Neural progenitor cell (in vitro differentiated cells): ENCODE results near the gene PPM1H. TPM values are rescaled to one million over a fixed set of nuclear protein-coding genes. Genes with fewer than 3 reads are reported as not detected.
A peak's percentile ranks its signal among the peaks of the same experiment; 100 is the strongest.

Experiments used
- DNase-seq: peaks from one replicate; pipeline ENCODE4 v3.0.0-alpha.2; 2016; ENCODE audit warnings: low spot score
- H2AFZ ChIP-seq: fragments of 200-600 bp; sonication (generic); replicated peaks from 2 replicates; pipeline ENCODE4 v1.6.1; 2016; ENCODE audit warnings: antibody characterized with exemption
- H3F3A ChIP-seq: fragments of 200-600 bp; sonication (generic); 2 replicates; pipeline ENCODE4 v1.6.1; 2016; ENCODE audit warnings: antibody characterized with exemption, low read depth
- H3K27ac ChIP-seq: fragments of 200-600 bp; sonication (generic); 2 replicates; pipeline ENCODE4 v1.5.1; 2016; ENCODE audit warnings: mild to moderate bottlenecking
- H3K27me3 ChIP-seq: fragments of 200-600 bp; sonication (generic); 2 replicates; pipeline ENCODE4 v1.6.1; 2016; ENCODE audit warnings: mild to moderate bottlenecking, moderate library complexity
- H3K36me3 ChIP-seq: fragments of 200-600 bp; sonication (generic); 2 replicates; pipeline ENCODE4 v1.5.1; 2016
- H3K4me1 ChIP-seq: fragments of 200-600 bp; sonication (generic); 2 replicates; pipeline ENCODE4 v1.6.1; 2016; ENCODE audit warnings: mixed run types
- H3K4me2 ChIP-seq: fragments of 200-600 bp; sonication (generic); 2 replicates; pipeline ENCODE4 v1.6.1; 2016
- H3K4me3 ChIP-seq: fragments of 200-600 bp; sonication (generic); 2 replicates; pipeline ENCODE4 v1.5.1; 2016
- H3K79me2 ChIP-seq: fragments of 200-600 bp; sonication (generic); 2 replicates; pipeline ENCODE4 v1.6.1; 2016; ENCODE audit warnings: low read depth
- H3K9ac ChIP-seq: fragments of 200-600 bp; sonication (generic); 2 replicates; pipeline ENCODE4 v1.6.1; 2016
- H3K9me3 ChIP-seq: fragments of 200-600 bp; sonication (generic); 2 replicates; pipeline ENCODE4 v1.5.1; 2016; ENCODE audit warnings: low read depth
- H4K20me1 ChIP-seq: fragments of 200-600 bp; sonication (generic); 2 replicates; pipeline ENCODE4 v1.6.1; 2016; ENCODE audit warnings: low read depth
- H3K27ac Mint-ChIP-seq: 3 replicates; pipeline ENCODE4 v1.8.0; 2021; ENCODE audit warnings: mixed read lengths
- H3K27me3 Mint-ChIP-seq: 2 replicates; pipeline ENCODE4 v1.8.0; 2022; ENCODE audit warnings: low read depth, mild to moderate bottlenecking, inconsistent platforms, moderate library complexity, mixed read lengths; ENCODE audit not compliant: insufficient read depth
- H3K36me3 Mint-ChIP-seq: 3 replicates; pipeline ENCODE4 v1.8.0; 2021; ENCODE audit warnings: mixed read lengths
- H3K4me1 Mint-ChIP-seq: 3 replicates; pipeline ENCODE4 v1.8.0; 2021; ENCODE audit warnings: mixed read lengths
- H3K4me3 Mint-ChIP-seq: 3 replicates; pipeline ENCODE4 v1.8.0; 2021; ENCODE audit warnings: mild to moderate bottlenecking, moderate library complexity, mixed read lengths
- H3K9me3 Mint-ChIP-seq: 3 replicates; pipeline ENCODE4 v1.8.0; 2020; ENCODE audit warnings: mixed read lengths
- EZH2 ChIP-seq: fragments of 200-600 bp; sonication (generic); IDR thresholded peaks from 2 replicates; pipeline ENCODE4 v1.6.1; 2017; ENCODE audit warnings: antibody characterized with exemption, mild to moderate bottlenecking, moderate library complexity
- EZH2phosphoT487 ChIP-seq: fragments of 200-600 bp; sonication (generic); IDR thresholded peaks from 2 replicates; pipeline ENCODE4 v1.6.1; 2017; ENCODE audit warnings: antibody characterized with exemption
- total RNA-seq: library from RNA; depleted of rRNA; stranded (reverse); fragments of >200 nt; gene quantifications from 2 replicates; pipeline ENCODE4 v1.2.3, GENCODE V29; 2015; ENCODE audit warnings: low replicate concordance
- TF ChIP-seq, protein P1 (sequence below): fragments of 200-600 bp; sonication (generic); IDR thresholded peaks from 2 replicates; pipeline ENCODE4 v1.5.1; 2017; ENCODE audit warnings: antibody characterized with exemption, mild to moderate bottlenecking

PPM1H gene
- total RNA-seq, 1 donor from 2014 or later, result 4.6 TPM

- Mint-ChIP-seq H3K4me1 (peaks cover 31% of the 10 kb centered on the region), H3K36me3 (peaks cover under 1% of the 10 kb centered on the region), H3K9me3 (peaks cover 3% of the 10 kb centered on the region), H3K27me3 (no peaks in the 10 kb centered on the region), H3K4me3 (no peak overlapping the region), H3K27ac (no peak overlapping the region)
- Histone ChIP-seq H2AFZ (no peak overlapping the region), H3K9ac (no peak overlapping the region), H3K36me3 (no peaks in the 10 kb centered on the region), H3K4me1 (no peaks in the 10 kb centered on the region), H4K20me1 (no peaks in the 10 kb centered on the region), H3K27ac (no peak overlapping the region), H3K4me2 (no peak overlapping the region), H3K9me3 (no peaks in the 10 kb centered on the region), H3F3A (no peaks in the 10 kb centered on the region), H3K79me2 (no peaks in the 10 kb centered on the region), H3K27me3 (no peaks in the 10 kb centered on the region), H3K4me3 (no peak overlapping the region)
- TF ChIP-seq EZH2 (no peak), EZH2phosphoT487 (no peak)
- TF ChIP-seq, protein P1, sequence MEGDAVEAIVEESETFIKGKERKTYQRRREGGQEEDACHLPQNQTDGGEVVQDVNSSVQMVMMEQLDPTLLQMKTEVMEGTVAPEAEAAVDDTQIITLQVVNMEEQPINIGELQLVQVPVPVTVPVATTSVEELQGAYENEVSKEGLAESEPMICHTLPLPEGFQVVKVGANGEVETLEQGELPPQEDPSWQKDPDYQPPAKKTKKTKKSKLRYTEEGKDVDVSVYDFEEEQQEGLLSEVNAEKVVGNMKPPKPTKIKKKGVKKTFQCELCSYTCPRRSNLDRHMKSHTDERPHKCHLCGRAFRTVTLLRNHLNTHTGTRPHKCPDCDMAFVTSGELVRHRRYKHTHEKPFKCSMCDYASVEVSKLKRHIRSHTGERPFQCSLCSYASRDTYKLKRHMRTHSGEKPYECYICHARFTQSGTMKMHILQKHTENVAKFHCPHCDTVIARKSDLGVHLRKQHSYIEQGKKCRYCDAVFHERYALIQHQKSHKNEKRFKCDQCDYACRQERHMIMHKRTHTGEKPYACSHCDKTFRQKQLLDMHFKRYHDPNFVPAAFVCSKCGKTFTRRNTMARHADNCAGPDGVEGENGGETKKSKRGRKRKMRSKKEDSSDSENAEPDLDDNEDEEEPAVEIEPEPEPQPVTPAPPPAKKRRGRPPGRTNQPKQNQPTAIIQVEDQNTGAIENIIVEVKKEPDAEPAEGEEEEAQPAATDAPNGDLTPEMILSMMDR, result no peak
- DNase-seq, result no peak
Measured at GRCh38 chr12:62767496-62767895, 167.5 kb downstream of the PPM1H start.

DNA sequence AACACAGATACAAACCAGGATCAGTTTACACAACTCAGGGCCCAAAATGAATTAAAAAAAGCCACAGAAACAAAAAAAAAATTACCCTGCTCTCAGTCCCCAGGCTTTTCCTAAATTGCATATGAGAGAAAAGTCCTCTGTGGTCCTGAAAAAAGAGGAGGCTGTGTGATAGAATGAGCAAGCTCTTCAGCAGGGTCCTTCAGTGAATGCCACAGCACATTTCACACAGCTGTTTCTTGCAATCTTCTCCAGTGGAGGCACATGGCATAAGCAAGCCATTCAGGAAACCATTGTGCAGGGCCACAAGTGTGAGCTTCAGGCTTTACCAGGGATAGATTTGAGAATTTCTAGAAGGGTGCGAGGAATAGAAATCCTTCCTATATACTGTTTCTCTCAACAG, 168.5 kb downstream of the PPM1H start:
- Histone ChIP-seq H3K9ac (no peak overlapping the region), H4K20me1 (no peaks in the 10 kb centered on the region), H3K4me2 (no peak overlapping the region), H3K4me3 (no peak overlapping the region), H3K27ac (no peak overlapping the region), H2AFZ (no peak overlapping the region), H3K36me3 (no peaks in the 10 kb centered on the region), H3K79me2 (no peaks in the 10 kb centered on the region), H3F3A (no peaks in the 10 kb centered on the region), H3K27me3 (no peaks in the 10 kb centered on the region), H3K4me1 (no peaks in the 10 kb centered on the region), H3K9me3 (no peaks in the 10 kb centered on the region)
- TF ChIP-seq EZH2phosphoT487, result no peak
- TF ChIP-seq, protein P1, result no peak
- TF ChIP-seq EZH2, result no peak
- Mint-ChIP-seq H3K27me3 (no peaks in the 10 kb centered on the region), H3K4me3 (no peak overlapping the region), H3K9me3 (peaks cover 2% of the 10 kb centered on the region), H3K36me3 (no peaks in the 10 kb centered on the region), H3K4me1 (peaks cover 23% of the 10 kb centered on the region), H3K27ac (no peak overlapping the region)
- no peak for DNase-seq

DNA sequence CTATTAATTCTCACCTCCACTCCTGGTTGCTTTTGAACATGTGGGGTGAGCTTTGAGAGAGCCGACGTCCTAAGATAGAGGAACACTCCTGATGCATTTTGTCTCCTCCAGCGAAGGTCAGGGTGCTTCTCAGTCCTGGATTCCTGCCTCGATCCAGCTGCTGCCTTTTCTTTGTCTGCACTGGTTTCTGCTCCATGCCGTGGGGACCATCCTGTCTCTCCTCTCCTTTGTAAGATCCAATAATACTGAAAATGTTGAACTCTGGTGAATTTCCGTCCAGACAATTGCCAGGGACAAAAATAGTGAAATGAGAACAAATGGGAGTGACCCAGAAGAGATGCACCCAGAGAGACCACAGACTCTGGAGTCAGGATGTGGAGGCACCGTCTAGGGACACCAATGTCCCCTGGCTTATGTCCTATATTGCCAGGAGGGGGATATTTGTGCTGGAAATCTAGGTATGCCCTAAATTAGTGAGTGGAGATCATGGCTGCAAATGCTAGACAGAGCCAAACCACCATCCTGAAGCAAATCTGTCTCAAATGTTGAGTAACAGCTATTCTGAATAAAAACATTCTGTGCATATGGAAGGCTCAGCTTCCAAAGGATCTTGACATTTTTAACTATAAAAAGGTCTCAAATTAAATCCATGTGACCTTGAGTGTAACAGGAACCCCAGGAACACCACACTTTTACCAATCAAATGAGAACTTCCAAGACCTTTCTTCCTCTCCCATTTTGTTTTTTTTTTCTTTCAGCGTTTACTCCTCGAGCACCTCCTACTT, 170.9 kb downstream of the PPM1H start:
- no peaks in the 10 kb centered on the region for H3F3A ChIP-seq
- no peaks in the 10 kb centered on the region for H3K9me3 ChIP-seq
- H4K20me1 ChIP-seq, result no peaks in the 10 kb centered on the region
- Mint-ChIP-seq H3K27ac (peak overlapping the region; percentile 19), H3K4me3 (no peak overlapping the region), H3K27me3 (peaks cover 5% of the 10 kb centered on the region), H3K36me3 (peaks cover 11% of the 10 kb centered on the region), H3K9me3 (peaks cover 12% of the 10 kb centered on the region), H3K4me1 (peaks cover 15% of the 10 kb centered on the region)
- H3K27ac ChIP-seq, result no peak overlapping the region
- H3K4me3 ChIP-seq, result no peak overlapping the region
- no peak for TF ChIP-seq EZH2
- TF ChIP-seq, protein P1, result no peak
- TF ChIP-seq EZH2phosphoT487, result no peak
- H2AFZ ChIP-seq, result no peak overlapping the region
- H3K4me2 ChIP-seq, result no peak overlapping the region
- H3K4me1 ChIP-seq, result no peaks in the 10 kb centered on the region
- H3K79me2 ChIP-seq, result no peaks in the 10 kb centered on the region
- no peaks in the 10 kb centered on the region for H3K27me3 ChIP-seq
- no peaks in the 10 kb centered on the region for H3K36me3 ChIP-seq
- no peak overlapping the region for H3K9ac ChIP-seq
- no peak for DNase-seq
